Thyroid gland (tissue), 4 donors: ENCODE results near the gene NFATC2IP. TPM values are rescaled to one million over a fixed set of nuclear protein-coding genes. Genes with fewer than 3 reads are reported as not detected.

Experiments
- DNase-seq, 2 donors: peaks; one replicate each; pipeline ENCODE4 v3.0.0-alpha.2; 2019
- H3K27ac ChIP-seq, 3 donors: fragments of 200-600 bp; sonication (generic); 1 replicate in 2 of 3; 2 replicates in 1 of 3; pipeline ENCODE4 v1.5.1; 2016 to 2019; ENCODE audit warnings: mild to moderate bottlenecking in 1 of 3, moderate library complexity in 1 of 3
- H3K27me3 ChIP-seq: fragments of 200-600 bp; sonication (generic); one replicate; pipeline ENCODE4 v1.5.1; 2019
- H3K36me3 ChIP-seq, 2 donors: fragments of 200-600 bp; sonication (generic); one replicate each; pipeline ENCODE4 v1.5.1; 2016 to 2019
- H3K4me1 ChIP-seq, 2 donors: fragments of 200-600 bp; sonication (generic); one replicate each; pipeline ENCODE4 v1.5.1; 2017 to 2019
- H3K4me3 ChIP-seq, 3 donors: fragments of 200-600 bp; sonication (generic); replicated peaks in 1 of 3; 1 replicate in 2 of 3; 2 replicates in 1 of 3; pipeline ENCODE4 v1.5.1; 2016; ENCODE audit warnings: mild to moderate bottlenecking in 1 of 3
- H3K9me3 ChIP-seq: fragments of 200-600 bp; sonication (generic); one replicate; pipeline ENCODE4 v1.5.1; 2017
- POLR2A ChIP-seq, 2 donors: fragments of 450-650 bp; IDR thresholded peaks; one replicate each; pipeline ENCODE4 v1.6.1; 2017; ENCODE audit warnings: antibody characterized with exemption in 2 of 2, mild to moderate bottlenecking in 2 of 2, moderate library complexity in 1 of 2
- WGBS, 2 donors: methylation state at CpG; one replicate each; pipeline ENCODE4 v1.1.5; 2017; 5-methylcytosine and 5-hydroxymethylcytosine counted together
- intact Hi-C: fragments of 100-400 bp; cut with DNase I; formaldehyde crosslinking; loops from one replicate; pipeline ENCODE4 v1.15.1; 2023
- total RNA-seq, 4 donors: library from RNA; depleted of rRNA; stranded (reverse); fragments of >200 nt; gene quantifications; one replicate each; pipeline ENCODE4 v1.2.3, GENCODE V29; 2016
- TF ChIP-seq, protein P1 (sequence below), 6 experiments: fragments of 200-600 bp in 3 of 6; fragments of 450-650 bp in 3 of 6; sonication (generic) in 3 of 6; IDR thresholded peaks; one replicate each; pipeline ENCODE4 v1.5.1; 2016 to 2019; ENCODE audit warnings: antibody characterized with exemption in 6 of 6, mild to moderate bottlenecking in 2 of 6, inconsistent platforms in 1 of 6, moderate library complexity in 1 of 6

The NFATC2IP gene
- total RNA-seq, 4 donors from 2014 or later: 20.5 to 33.6 (median 28.2) TPM

DNA sequence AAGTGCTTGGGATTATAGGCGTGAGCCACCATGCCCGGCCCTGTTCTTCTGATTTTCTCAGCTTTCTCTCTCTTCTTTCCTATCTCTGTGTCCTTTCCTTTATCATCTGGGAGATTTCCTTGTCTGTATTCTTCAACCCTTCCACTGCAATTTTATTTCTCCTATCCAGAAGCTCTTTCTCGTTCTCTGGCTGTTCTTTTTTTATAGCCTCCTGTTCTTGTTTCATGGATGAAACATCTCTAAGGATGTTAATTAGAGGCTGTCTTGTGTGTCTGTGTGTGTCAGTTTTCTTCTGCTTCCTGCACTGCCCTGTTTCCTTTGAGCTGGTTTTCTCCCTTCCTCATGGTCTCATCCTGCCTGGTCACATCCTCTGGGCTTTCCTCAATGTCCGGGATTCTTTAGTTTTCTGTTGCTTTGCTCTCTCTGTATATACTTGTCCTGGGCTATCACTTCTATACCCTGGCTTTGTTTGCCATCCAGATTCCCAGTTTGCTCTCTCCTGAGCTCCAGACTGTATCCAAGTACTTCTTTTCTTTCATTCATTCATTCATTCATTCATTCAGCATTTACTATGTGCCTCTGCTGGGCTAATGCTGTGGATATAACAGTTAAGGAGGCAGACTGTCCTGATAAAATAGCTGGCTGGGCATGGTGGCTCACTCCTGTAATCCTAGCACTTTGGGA is 36.6 kb downstream of the NFATC2IP start:
- no peak for DNase-seq
- intact Hi-C loops: no loop called here
- no peak for TF ChIP-seq POLR2A (IDR thresholded peaks at IDR 0.05)
- TF ChIP-seq, protein P1, sequence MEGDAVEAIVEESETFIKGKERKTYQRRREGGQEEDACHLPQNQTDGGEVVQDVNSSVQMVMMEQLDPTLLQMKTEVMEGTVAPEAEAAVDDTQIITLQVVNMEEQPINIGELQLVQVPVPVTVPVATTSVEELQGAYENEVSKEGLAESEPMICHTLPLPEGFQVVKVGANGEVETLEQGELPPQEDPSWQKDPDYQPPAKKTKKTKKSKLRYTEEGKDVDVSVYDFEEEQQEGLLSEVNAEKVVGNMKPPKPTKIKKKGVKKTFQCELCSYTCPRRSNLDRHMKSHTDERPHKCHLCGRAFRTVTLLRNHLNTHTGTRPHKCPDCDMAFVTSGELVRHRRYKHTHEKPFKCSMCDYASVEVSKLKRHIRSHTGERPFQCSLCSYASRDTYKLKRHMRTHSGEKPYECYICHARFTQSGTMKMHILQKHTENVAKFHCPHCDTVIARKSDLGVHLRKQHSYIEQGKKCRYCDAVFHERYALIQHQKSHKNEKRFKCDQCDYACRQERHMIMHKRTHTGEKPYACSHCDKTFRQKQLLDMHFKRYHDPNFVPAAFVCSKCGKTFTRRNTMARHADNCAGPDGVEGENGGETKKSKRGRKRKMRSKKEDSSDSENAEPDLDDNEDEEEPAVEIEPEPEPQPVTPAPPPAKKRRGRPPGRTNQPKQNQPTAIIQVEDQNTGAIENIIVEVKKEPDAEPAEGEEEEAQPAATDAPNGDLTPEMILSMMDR (IDR thresholded peaks at IDR 0.05): no peak
- no peak overlapping the region for H3K27ac ChIP-seq
- H3K4me1 ChIP-seq: no peaks in the 10 kb centered on the region
- no peak overlapping the region for H3K4me3 ChIP-seq
- no peaks in the 10 kb centered on the region for H3K9me3 ChIP-seq
- H3K27me3 ChIP-seq: no peaks in the 10 kb centered on the region
- 95 to 99% methylated on average over 4 of the region's 4 CpGs for WGBS, 2 donors
- H3K36me3 ChIP-seq: peaks cover 28 to 30% of the 10 kb centered on the region in 2 donors

DNA sequence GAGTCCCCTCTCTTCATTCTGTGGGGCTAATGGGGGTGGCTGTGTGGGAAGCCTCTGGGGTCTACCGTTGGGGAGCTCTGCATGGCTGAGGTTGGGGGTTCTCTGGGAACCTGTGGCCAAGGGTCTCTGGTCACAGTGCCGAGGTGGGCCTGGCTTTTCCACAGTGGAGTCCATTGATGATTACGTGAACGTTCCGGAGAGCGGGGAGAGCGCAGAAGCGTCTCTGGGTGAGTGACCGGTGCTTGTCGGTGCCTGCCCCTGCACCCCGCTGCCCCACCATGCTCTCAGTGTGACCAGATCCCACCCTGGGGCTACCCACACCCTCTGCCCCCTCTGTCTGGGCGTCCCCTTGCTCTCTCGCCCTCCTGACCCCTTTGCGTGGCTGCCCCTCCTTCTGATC is 38.6 kb downstream of the NFATC2IP start:
- H3K9me3 ChIP-seq: no peaks in the 10 kb centered on the region
- TF ChIP-seq, protein P1 (IDR thresholded peaks at IDR 0.05): no peak
- no peak for TF ChIP-seq POLR2A (IDR thresholded peaks at IDR 0.05)
- no peaks in the 10 kb centered on the region for H3K27me3 ChIP-seq
- H3K27ac ChIP-seq: no peak overlapping the region
- peaks cover 12 to 14% of the 10 kb centered on the region in 2 donors for H3K36me3 ChIP-seq
- intact Hi-C loops: no loop called here
- H3K4me1 ChIP-seq: no peaks in the 10 kb centered on the region
- no peak overlapping the region for H3K4me3 ChIP-seq
- 92 to 97% methylated on average over 14 of the region's 14 CpGs for WGBS, 2 donors
- no peak for DNase-seq

DNA sequence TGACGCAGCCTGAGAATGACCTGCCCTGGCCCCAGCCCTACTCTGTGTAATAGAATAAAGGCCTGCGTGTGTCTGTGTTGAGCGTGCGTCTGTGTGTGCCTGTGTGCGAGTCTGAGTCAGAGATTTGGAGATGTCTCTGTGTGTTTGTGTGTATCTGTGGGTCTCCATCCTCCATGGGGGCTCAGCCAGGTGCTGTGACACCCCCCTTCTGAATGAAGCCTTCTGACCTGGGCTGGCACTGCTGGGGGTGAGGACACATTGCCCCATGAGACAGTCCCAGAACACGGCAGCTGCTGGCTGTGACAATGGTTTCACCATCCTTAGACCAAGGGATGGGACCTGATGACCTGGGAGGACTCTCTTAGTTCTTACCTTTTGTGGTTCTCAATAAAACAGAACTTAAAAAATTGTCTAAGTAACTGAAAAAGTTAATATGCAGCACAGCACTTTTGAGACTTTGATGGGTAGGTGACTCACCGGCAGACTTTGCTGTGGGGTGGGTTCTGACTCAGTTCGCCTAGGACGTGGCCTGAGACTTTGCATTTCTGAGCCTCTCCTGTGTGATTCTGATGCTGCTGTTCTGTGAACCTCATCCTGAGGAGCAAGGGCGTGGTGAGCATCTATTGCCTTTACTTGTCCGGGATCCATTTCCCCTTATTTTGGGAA is 39.8 kb downstream of the NFATC2IP start:
- DNase-seq: no peak
- TF ChIP-seq POLR2A (IDR thresholded peaks at IDR 0.05): no peak
- TF ChIP-seq, protein P1 (IDR thresholded peaks at IDR 0.05): no peak
- intact Hi-C loops: no loop called here

DNA sequence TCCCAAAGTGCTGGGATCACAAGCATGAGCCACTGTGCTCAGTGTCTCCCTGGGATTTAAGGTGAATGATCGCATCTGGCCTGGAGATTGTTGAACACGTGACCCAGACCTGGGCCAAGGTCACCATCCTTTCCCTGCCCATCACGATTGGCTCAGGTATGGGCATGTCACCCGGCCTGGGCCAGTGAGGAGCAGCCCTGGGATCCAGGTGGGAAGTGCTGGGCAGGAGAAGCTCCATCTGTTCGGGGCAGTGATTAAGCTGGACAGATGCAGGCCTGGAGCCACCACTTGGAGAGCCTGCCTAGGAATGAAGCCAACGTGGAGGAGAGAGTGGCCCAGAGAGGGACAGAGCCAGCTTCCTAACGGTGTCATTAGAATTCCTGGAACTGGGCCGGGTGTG is 41.0 kb downstream of the NFATC2IP start:
- TF ChIP-seq POLR2A (IDR thresholded peaks at IDR 0.05): no peak
- TF ChIP-seq, protein P1 (IDR thresholded peaks at IDR 0.05): no peak
- DNase-seq: no peak
- 76 to 92% methylated on average over 5 to 8 of the region's 8 CpGs for WGBS, 2 donors
- Histone ChIP-seq H3K27ac (no peak overlapping the region), H3K9me3 (no peaks in the 10 kb centered on the region), H3K4me1 (no peaks in the 10 kb centered on the region), H3K27me3 (no peaks in the 10 kb centered on the region), H3K4me3 (no peak overlapping the region), H3K36me3 (peaks cover 2 to 5% of the 10 kb centered on the region in 2 donors)
- intact Hi-C loops: no loop called here

More for the DNA sequence above, 39.8 kb downstream of the NFATC2IP start:
- Histone ChIP-seq H3K4me1 (no peaks in the 10 kb centered on the region), H3K36me3 (peaks cover 8 to 9% of the 10 kb centered on the region in 2 donors), H3K9me3 (no peaks in the 10 kb centered on the region), H3K27ac (no peak overlapping the region), H3K27me3 (no peaks in the 10 kb centered on the region), H3K4me3 (no peak overlapping the region)
- 94% methylated on average over 11 of the region's 11 CpGs for WGBS, 2 donors

DNA sequence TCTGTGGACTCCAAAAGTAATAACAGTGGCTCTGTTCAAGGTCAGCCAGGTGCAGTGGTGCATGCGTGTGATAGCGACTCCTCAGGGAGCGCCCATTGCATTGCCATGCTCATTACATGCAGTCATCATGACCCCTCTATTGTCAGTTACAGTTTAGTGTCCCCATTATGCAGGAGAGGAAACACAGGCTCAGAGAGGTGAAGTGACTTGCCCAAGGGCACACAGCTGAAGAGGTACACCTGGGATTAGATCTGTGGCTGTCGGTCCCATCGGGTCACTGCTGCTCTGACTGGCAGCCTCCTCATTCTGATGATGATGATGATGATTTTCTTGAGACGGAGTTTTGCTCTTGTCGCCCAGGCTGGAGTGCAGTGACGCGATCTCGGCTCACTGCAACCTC is 41.8 kb downstream of the NFATC2IP start:
- intact Hi-C loops: no loop called here
- WGBS, 2 donors: 93 to 98% methylated on average over 10 of the region's 10 CpGs

More for the DNA sequence above, 41.8 kb downstream of the NFATC2IP start:
- no peak overlapping the region for H3K27ac ChIP-seq
- H3K27me3 ChIP-seq: no peaks in the 10 kb centered on the region
- H3K36me3 ChIP-seq: no peaks in the 10 kb centered on the region
- TF ChIP-seq, protein P1 (IDR thresholded peaks at IDR 0.05): no peak
- TF ChIP-seq POLR2A (IDR thresholded peaks at IDR 0.05): no peak
- DNase-seq: no peak
- no peak overlapping the region for H3K4me3 ChIP-seq
- H3K4me1 ChIP-seq: no peaks in the 10 kb centered on the region
- no peaks in the 10 kb centered on the region for H3K9me3 ChIP-seq
